Breast epithelium (tissue), 4 donors: ENCODE measurements around the gene APOE. TPM values are rescaled to one million over a fixed set of nuclear protein-coding genes. Genes with fewer than 3 reads are reported as not detected.
"Not testable (repeated sequence)": the region's sequence is repeated elsewhere in the genome, so short reads cannot be mapped to it uniquely, and the experiment has no call there.

Source experiments
- DNase-seq, 2 donors: peaks; one replicate each; pipeline ENCODE4 v3.0.0-alpha.2; 2019; ENCODE audit warnings: low spot score in 2 of 2
- H3K27ac ChIP-seq, 2 donors: fragments of 200-600 bp; sonication (generic) in 1 of 2; one replicate each; pipeline ENCODE4 v1.5.1; 2016 to 2019; ENCODE audit warnings: mild to moderate bottlenecking in 1 of 2
- H3K27me3 ChIP-seq, 2 donors: fragments of 200-600 bp; sonication (generic) in 1 of 2; one replicate each; pipeline versions ENCODE4 v1.5.1 to v1.6.0; 2017 to 2019; ENCODE audit warnings: control low read depth in 1 of 2, mild to moderate bottlenecking in 1 of 2
- H3K36me3 ChIP-seq: fragments of 200-600 bp; one replicate; pipeline ENCODE4 v1.5.1; 2019
- H3K4me1 ChIP-seq, 2 donors: fragments of 200-600 bp; sonication (generic); one replicate each; pipeline ENCODE4 v1.5.1; 2016 to 2019; ENCODE audit warnings: control low read depth in 1 of 2
- H3K4me3 ChIP-seq, 3 donors: fragments of 200-600 bp; sonication (generic); 1 replicate in 2 of 3; 2 replicates in 1 of 3; pipeline ENCODE4 v1.5.1; 2016 to 2019; ENCODE audit warnings: mild to moderate bottlenecking in 3 of 3, moderate library complexity in 2 of 3
- H3K9me3 ChIP-seq, 2 donors: fragments of 200-600 bp; sonication (generic) in 1 of 2; one replicate each; pipeline ENCODE4 v1.5.1; 2016 to 2019; ENCODE audit warnings: control low read depth in 1 of 2
- POLR2A ChIP-seq: fragments of 450-650 bp; IDR thresholded peaks from one replicate; pipeline ENCODE4 v1.6.1; 2016; ENCODE audit warnings: antibody characterized with exemption, mild to moderate bottlenecking, moderate library complexity
- POLR2AphosphoS5 ChIP-seq, 3 donors: sonication (generic); formaldehyde crosslinking; IDR thresholded peaks; one replicate each; pipeline ENCODE4 v1.6.1; 2017; ENCODE audit warnings: antibody characterized with exemption in 3 of 3
- intact Hi-C: fragments of 100-400 bp; cut with DNase I; formaldehyde crosslinking; loops from one replicate; pipeline ENCODE4 v1.15.1; 2023; ENCODE audit warnings: low total_unique reads
- total RNA-seq, 3 donors: library from RNA; depleted of rRNA; stranded (reverse); fragments of >200 nt; gene quantifications; one replicate each; pipeline ENCODE4 v1.1.0, GENCODE V29; 2016
- TF ChIP-seq, protein P1 (sequence below), 3 donors: fragments of 450-650 bp; IDR thresholded peaks; one replicate each; pipeline ENCODE4 v1.5.1; 2016 to 2017; ENCODE audit warnings: antibody characterized with exemption in 3 of 3, mild to moderate bottlenecking in 3 of 3, moderate library complexity in 3 of 3

The APOE gene
- total RNA-seq, 3 donors from 2014 or later: 439 to 1,162 (median 1,092) TPM

DNA sequence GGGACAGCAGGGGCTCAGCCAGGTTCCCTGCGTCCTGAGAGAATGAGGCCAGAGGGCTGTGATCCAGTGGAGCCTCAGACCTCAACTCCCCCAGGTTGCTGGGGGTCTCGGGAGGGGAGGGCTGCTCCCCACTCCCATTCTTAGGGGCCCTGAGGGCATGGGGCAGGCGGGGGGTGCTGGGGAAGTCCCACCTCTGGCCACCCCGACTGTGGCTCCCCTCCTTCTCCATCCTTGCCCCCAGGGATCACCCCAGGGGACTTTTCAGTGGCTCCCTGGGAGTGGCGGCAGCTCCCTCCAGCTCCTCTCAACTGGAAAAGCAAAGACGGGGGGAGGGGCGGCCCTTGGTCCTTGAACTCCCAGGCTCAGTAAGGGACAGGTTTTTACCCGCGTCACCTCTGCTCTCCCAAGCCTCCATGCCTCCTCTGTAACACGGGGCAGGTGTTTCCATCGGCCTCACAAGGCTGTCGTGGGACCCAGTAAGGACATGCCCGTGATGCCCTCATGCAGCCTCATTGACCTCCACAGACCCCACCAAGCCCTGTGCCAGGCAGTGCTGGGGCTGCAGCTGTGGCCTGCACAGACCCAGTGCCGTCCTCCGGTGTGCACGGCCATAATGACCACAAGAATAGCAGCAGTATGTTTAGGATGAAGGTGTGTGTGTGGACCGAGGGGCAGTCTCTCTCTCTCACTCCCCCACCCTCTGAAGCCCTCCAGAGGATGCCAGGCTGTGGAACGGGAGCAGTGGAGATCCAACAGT is 26.1 kb upstream of the APOE start:
- no peaks in the 10 kb centered on the region for H3K27me3 ChIP-seq
- peak overlapping the region; percentile 23 to 75 for H3K27ac ChIP-seq
- H3K4me1 ChIP-seq: peaks cover 0 to 2% of the 10 kb centered on the region in 2 donors
- no peaks in the 10 kb centered on the region for H3K36me3 ChIP-seq
- DNase-seq: no peak
- H3K4me3 ChIP-seq: no peak overlapping the region
- intact Hi-C loops: no loop called here
- H3K9me3 ChIP-seq: no peaks in the 10 kb centered on the region
- TF ChIP-seq POLR2AphosphoS5 (IDR thresholded peaks at IDR 0.05) (no peak), POLR2A (no peak)
- TF ChIP-seq, protein P1, sequence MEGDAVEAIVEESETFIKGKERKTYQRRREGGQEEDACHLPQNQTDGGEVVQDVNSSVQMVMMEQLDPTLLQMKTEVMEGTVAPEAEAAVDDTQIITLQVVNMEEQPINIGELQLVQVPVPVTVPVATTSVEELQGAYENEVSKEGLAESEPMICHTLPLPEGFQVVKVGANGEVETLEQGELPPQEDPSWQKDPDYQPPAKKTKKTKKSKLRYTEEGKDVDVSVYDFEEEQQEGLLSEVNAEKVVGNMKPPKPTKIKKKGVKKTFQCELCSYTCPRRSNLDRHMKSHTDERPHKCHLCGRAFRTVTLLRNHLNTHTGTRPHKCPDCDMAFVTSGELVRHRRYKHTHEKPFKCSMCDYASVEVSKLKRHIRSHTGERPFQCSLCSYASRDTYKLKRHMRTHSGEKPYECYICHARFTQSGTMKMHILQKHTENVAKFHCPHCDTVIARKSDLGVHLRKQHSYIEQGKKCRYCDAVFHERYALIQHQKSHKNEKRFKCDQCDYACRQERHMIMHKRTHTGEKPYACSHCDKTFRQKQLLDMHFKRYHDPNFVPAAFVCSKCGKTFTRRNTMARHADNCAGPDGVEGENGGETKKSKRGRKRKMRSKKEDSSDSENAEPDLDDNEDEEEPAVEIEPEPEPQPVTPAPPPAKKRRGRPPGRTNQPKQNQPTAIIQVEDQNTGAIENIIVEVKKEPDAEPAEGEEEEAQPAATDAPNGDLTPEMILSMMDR (IDR thresholded peaks at IDR 0.05): no peak

DNA sequence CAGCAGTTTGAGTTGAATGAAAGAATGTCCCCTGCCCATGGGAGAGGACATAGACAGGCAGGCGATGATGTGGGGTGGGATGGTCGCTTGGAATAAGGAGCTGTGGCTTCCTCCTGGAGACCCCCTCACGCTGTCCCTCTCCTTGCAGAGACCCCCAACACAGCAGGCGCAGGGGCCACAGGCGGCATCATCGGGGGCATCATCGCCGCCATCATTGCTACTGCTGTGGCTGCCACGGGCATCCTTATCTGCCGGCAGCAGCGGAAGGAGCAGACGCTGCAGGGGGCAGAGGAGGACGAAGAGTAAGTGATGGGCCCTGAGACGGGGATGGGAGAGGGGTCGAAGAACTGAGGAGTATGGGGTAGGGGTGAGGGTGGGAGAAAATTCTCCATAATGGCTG is 23.5 kb upstream of the APOE start:
- H3K4me1 ChIP-seq: peaks cover 0 to 2% of the 10 kb centered on the region in 2 donors
- no peaks in the 10 kb centered on the region for H3K36me3 ChIP-seq
- no peaks in the 10 kb centered on the region for H3K9me3 ChIP-seq
- intact Hi-C loops: no loop called here
- H3K27me3 ChIP-seq: no peaks in the 10 kb centered on the region
- no peak for DNase-seq
- no peak for TF ChIP-seq POLR2AphosphoS5 (IDR thresholded peaks at IDR 0.05)
- TF ChIP-seq POLR2A: no peak
- TF ChIP-seq, protein P1 (IDR thresholded peaks at IDR 0.05): no peak
- H3K27ac ChIP-seq: no peak overlapping the region
- H3K4me3 ChIP-seq: no peak overlapping the region

DNA sequence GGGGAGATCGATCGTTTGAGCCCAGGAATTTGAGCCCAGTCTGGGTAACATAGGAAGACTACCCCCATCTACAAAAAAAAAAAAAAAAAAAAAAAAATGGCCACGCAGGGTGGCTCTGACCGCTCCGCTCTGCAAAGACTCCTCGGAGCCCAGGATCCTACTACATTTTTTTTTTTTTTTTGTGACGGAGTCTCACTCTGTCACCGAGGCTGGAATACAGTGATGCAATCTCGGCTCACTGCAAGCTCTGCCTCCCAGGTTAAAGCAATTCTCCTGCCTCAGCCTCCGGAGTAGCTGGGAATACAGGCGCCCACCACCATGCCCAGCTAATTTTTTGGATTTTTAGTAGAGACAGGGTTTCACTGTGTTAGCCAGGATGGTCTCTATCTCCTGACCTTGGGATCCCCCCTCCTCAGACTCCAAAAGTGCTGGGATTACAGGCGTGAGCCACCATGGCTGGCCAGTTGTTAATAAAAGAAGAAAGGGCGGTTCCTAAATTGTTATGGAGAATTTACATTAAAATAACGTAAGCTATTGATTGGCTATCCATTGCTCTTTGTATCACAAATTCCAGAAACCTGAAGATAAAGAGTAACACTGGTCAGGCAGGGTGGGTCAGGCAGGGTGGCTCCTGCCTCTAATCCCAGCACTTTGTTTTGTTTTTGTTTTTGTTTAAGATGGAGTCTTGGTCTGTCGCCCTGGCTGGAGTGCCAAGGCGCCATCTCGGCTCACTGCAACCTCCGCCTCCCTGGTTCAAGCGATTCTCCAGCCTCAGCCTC is 22.8 kb upstream of the APOE start:
- H3K27me3 ChIP-seq, intact Hi-C loops, H3K4me3 ChIP-seq, DNase-seq, H3K36me3 ChIP-seq, H3K4me1 ChIP-seq, H3K27ac ChIP-seq, H3K9me3 ChIP-seq: not testable (repeated sequence)

DNA sequence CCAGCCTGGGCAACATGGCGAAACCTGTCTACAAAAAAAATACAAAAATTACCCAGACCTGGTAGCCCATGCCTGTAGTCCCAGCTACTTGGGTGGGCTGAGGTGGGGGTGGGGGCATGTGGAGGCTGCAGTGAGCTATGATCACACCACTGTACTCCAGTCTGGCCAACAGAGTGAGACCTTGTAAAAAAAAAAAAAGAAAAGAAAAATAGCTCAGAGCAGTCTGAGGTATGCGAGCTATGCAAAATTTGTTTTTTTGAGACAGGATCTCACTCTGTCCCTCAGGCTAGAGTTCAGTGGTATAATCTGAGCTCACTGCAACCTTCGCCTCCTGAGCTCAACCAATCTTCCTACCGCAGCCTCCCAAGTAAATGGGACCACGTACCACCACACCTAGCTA is 21.7 kb upstream of the APOE start:
- H3K9me3 ChIP-seq: no peaks in the 10 kb centered on the region
- H3K27ac ChIP-seq: peak overlapping the region in 1 of 2 donors; percentile 0
- TF ChIP-seq, protein P1 (IDR thresholded peaks at IDR 0.05): no peak
- TF ChIP-seq POLR2AphosphoS5 (IDR thresholded peaks at IDR 0.05) (no peak), POLR2A (no peak)
- H3K4me3 ChIP-seq: no peak overlapping the region
- no peaks in the 10 kb centered on the region for H3K4me1 ChIP-seq
- H3K27me3 ChIP-seq: no peaks in the 10 kb centered on the region
- no peaks in the 10 kb centered on the region for H3K36me3 ChIP-seq
- intact Hi-C loops: no loop called here
- no peak for DNase-seq

DNA sequence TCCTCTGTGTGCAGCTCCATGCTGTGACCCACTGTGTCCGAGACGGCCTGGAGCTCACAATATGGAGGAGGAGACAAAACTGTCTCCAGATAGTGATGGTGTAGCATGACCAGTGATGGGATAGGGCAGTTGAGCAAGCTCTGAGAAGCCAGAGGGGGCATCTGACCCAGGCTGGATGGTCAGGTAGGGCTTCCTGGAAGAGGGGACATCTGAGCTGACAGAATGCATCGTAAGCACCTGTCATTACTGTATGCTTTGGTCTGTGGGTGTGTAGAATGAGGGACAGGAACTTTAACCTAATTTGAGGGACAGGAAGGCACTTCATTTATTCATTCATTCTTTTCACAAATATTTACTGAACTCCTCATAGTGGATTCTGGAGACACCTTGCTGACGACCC is 21.0 kb upstream of the APOE start:
- peaks cover 0 to 1% of the 10 kb centered on the region in 2 donors for H3K4me1 ChIP-seq
- no peak overlapping the region for H3K4me3 ChIP-seq
- no peaks in the 10 kb centered on the region for H3K27me3 ChIP-seq
- intact Hi-C loops: no loop called here
- no peaks in the 10 kb centered on the region for H3K9me3 ChIP-seq
- H3K36me3 ChIP-seq: no peaks in the 10 kb centered on the region
- TF ChIP-seq POLR2AphosphoS5 (IDR thresholded peaks at IDR 0.05) (no peak), POLR2A (no peak)
- TF ChIP-seq, protein P1 (IDR thresholded peaks at IDR 0.05): no peak
- H3K27ac ChIP-seq: peak overlapping the region in 1 of 2 donors; percentile 0
- DNase-seq: no peak
